SU-DHL-6 (cell line): Measurements from ENCODE around the gene DPH2.

Source experiments
- EZH2phosphoT487 ChIP-seq: fragments of 200-600 bp; sonication (generic), shearing (Covaris generic); conservative IDR thresholded peaks from 2 replicates; pipeline ENCODE4 v1.6.1; 2018; ENCODE audit warnings: mild to moderate bottlenecking, antibody characterized with exemption, low read length, moderate library complexity, mixed read lengths
- TF ChIP-seq, protein P1 (sequence below): fragments of 200-600 bp; sonication (generic); IDR thresholded peaks from one replicate; pipeline ENCODE4 v1.5.1; 2017; ENCODE audit warnings: antibody characterized with exemption, mild to moderate bottlenecking, low read length, moderate library complexity; ENCODE audit not compliant: insufficient read depth, poor library complexity, severe bottlenecking

- TF ChIP-seq, protein P1, sequence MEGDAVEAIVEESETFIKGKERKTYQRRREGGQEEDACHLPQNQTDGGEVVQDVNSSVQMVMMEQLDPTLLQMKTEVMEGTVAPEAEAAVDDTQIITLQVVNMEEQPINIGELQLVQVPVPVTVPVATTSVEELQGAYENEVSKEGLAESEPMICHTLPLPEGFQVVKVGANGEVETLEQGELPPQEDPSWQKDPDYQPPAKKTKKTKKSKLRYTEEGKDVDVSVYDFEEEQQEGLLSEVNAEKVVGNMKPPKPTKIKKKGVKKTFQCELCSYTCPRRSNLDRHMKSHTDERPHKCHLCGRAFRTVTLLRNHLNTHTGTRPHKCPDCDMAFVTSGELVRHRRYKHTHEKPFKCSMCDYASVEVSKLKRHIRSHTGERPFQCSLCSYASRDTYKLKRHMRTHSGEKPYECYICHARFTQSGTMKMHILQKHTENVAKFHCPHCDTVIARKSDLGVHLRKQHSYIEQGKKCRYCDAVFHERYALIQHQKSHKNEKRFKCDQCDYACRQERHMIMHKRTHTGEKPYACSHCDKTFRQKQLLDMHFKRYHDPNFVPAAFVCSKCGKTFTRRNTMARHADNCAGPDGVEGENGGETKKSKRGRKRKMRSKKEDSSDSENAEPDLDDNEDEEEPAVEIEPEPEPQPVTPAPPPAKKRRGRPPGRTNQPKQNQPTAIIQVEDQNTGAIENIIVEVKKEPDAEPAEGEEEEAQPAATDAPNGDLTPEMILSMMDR = no peak
- no peak for TF ChIP-seq EZH2phosphoT487
These were observed 44.7 kb downstream of the DPH2 start for GRCh38 chr1:44014365-44015104.
